NT2/D1 (cell line): ENCODE data around the gene NNMT.

Experiments used
- SUZ12 ChIP-seq: IDR thresholded peaks from 2 replicates; pipeline ENCODE4 v1.6.1; 2011; ENCODE audit not compliant: insufficient read length, insufficient read depth; ENCODE audit errors: extremely low read depth
- YY1 ChIP-seq: IDR thresholded peaks from 2 replicates; pipeline ENCODE4 v1.6.1; 2011; ENCODE audit not compliant: insufficient read length, insufficient read depth
- ZNF274 ChIP-seq: IDR thresholded peaks from 2 replicates; pipeline ENCODE4 v1.6.1; 2011; ENCODE audit warnings: mild to moderate bottlenecking, low read depth, low read length

DNA sequence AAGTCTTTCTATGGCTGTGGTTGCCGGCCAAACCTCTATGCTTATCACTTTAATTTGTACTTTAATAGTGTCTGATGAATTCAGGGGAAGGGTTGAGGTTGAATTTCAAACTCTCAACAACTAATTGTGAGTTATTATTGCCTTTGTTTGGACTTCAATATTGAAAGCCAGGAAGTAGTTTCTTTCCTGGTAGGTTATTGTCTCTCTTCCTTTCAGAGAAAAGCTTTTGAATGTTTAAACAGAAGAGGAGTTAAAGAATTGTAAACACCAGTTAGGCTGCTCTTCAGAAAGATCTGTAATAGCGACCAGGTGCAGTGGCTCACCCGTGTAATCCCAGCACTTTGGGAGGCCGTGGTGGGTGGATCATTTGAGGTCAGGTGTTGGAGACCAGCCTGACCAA lies 22.2 kb downstream of the NNMT start:
- TF ChIP-seq SUZ12 (no peak), YY1 (no peak), ZNF274 (no peak)
